Liver (tissue), 9 donors: ENCODE measurements around the gene ODF2. TPM values are rescaled to one million over a fixed set of nuclear protein-coding genes. Genes with fewer than 3 reads are reported as not detected.

Experiments used
- DNase-seq: peaks from one replicate; pipeline ENCODE4 v3.0.0-alpha.2; 2017; ENCODE audit warnings: low spot score
- H3K27ac ChIP-seq, 2 donors: one replicate each; pipeline ENCODE4 v1.7.0; 2013; ENCODE audit warnings: inconsistent platforms in 2 of 2, low read length in 2 of 2, control low read depth in 1 of 2, low read depth in 1 of 2, mild to moderate bottlenecking in 1 of 2
- H3K27me3 ChIP-seq, 4 donors: one replicate each; pipeline versions ENCODE4 v1.6.1 to v1.7.0; 2013; ENCODE audit warnings: low read length in 3 of 4, inconsistent platforms in 1 of 4, mild to moderate bottlenecking in 1 of 4, moderate library complexity in 1 of 4; ENCODE audit not compliant: control insufficient read depth in 4 of 4, insufficient read depth in 4 of 4
- H3K36me3 ChIP-seq, 4 donors: one replicate each; pipeline versions ENCODE4 v1.6.1 to v1.7.0; 2013; ENCODE audit warnings: low read length in 3 of 4, mild to moderate bottlenecking in 3 of 4, low read depth in 1 of 4, moderate library complexity in 1 of 4; ENCODE audit not compliant: control insufficient read depth in 4 of 4, insufficient read depth in 3 of 4
- H3K4me1 ChIP-seq, 4 donors: one replicate each; pipeline versions ENCODE4 v1.6.1 to v1.7.0; 2013; ENCODE audit warnings: low read length in 3 of 4, mild to moderate bottlenecking in 3 of 4, moderate library complexity in 1 of 4; ENCODE audit not compliant: control insufficient read depth in 4 of 4, insufficient read depth in 4 of 4
- H3K4me3 ChIP-seq, 3 donors: one replicate each; pipeline versions ENCODE4 v1.6.1 to v1.7.0; 2013; ENCODE audit warnings: low read length in 3 of 3, control low read depth in 1 of 3, low read depth in 1 of 3, mild to moderate bottlenecking in 1 of 3
- H3K9ac ChIP-seq, 2 donors: one replicate each; pipeline ENCODE4 v1.7.0; 2013; ENCODE audit warnings: low read length in 2 of 2, mild to moderate bottlenecking in 2 of 2, moderate library complexity in 2 of 2, control low read depth in 1 of 2, low read depth in 1 of 2
- H3K9me3 ChIP-seq, 4 donors: one replicate each; pipeline versions ENCODE4 v1.6.1 to v1.7.0; 2013; ENCODE audit warnings: low read length in 3 of 4; ENCODE audit not compliant: control insufficient read depth in 4 of 4
- CTCF ChIP-seq: fragments of 150-350 bp; IDR thresholded peaks from 2 replicates; pipeline ENCODE4 v1.5.1; 2017; ENCODE audit warnings: improper control_type of control experiment, low read depth, low read length; ENCODE audit not compliant: missing input control
- FOXA1 ChIP-seq: IDR thresholded peaks from 2 replicates; pipeline ENCODE4 v1.6.1; 2016; ENCODE audit warnings: antibody characterized with exemption
- FOXA2 ChIP-seq: IDR thresholded peaks from 2 replicates; pipeline ENCODE4 v1.6.1; 2016; ENCODE audit warnings: antibody characterized with exemption
- GABPA ChIP-seq, 2 donors: IDR thresholded peaks in 1 of 2; conservative IDR thresholded peaks in 1 of 2; 2 replicates each; pipeline ENCODE4 v1.6.1; 2016; ENCODE audit warnings: antibody characterized with exemption in 2 of 2, mild to moderate bottlenecking in 1 of 2, moderate library complexity in 1 of 2
- HNF4A ChIP-seq, 2 donors: conservative IDR thresholded peaks; 2 replicates each; pipeline ENCODE4 v1.6.1; 2016; ENCODE audit warnings: antibody characterized with exemption in 2 of 2, mild to moderate bottlenecking in 2 of 2
- HNF4G ChIP-seq: IDR thresholded peaks from 2 replicates; pipeline ENCODE4 v1.6.1; 2016; ENCODE audit warnings: antibody characterized with exemption
- NR2F2 ChIP-seq: IDR thresholded peaks from 2 replicates; pipeline ENCODE4 v1.6.1; 2016; ENCODE audit warnings: antibody characterized with exemption
- RAD21 ChIP-seq, 2 donors: IDR thresholded peaks; 2 replicates each; pipeline ENCODE4 v1.6.1; 2016; ENCODE audit warnings: antibody characterized with exemption in 2 of 2, mild to moderate bottlenecking in 2 of 2
- RXRA ChIP-seq, 2 donors: IDR thresholded peaks; 2 replicates each; pipeline ENCODE4 v1.6.1; 2017 to 2018; ENCODE audit warnings: antibody characterized with exemption in 2 of 2, mild to moderate bottlenecking in 1 of 2
- SP1 ChIP-seq: IDR thresholded peaks from 2 replicates; pipeline ENCODE4 v1.6.1; 2018; ENCODE audit warnings: antibody characterized with exemption, mild to moderate bottlenecking
- YY1 ChIP-seq: IDR thresholded peaks from 2 replicates; pipeline ENCODE4 v1.6.1; 2016; ENCODE audit warnings: antibody characterized with exemption, mild to moderate bottlenecking
- ZBTB33 ChIP-seq: IDR thresholded peaks from 2 replicates; pipeline ENCODE4 v1.6.1; 2016; ENCODE audit warnings: antibody characterized with exemption
- WGBS: extraction: QIAGEN DNeasy Blood & Tissue Kit; methylation state at CpG from one replicate; pipeline ENCODE4 v1.1.7; 2013; 5-methylcytosine and 5-hydroxymethylcytosine counted together
- polyA plus RNA-seq, 2 donors: library from polyadenylated mRNA; stranded (reverse) in 1 of 2; unstranded in 1 of 2; fragments of 200-250 nt in 1 of 2; fragments of >200 nt in 1 of 2; fragmentation: Nextera tagmentation in 1 of 2; extraction: Ambion mirVana in 1 of 2; gene quantifications; one replicate each; pipeline versions ENCODE4 v1.2.1 to v1.2.3, GENCODE V29; 2013 to 2015
- total RNA-seq, 2 donors: library from RNA; depleted of rRNA; stranded (reverse); fragments of >200 nt; gene quantifications; one replicate each; pipeline ENCODE4 v1.2.3, GENCODE V29; 2014
- donor health status: healthy.
- donor health status: healthy.
- donor health status: healthy.
- donor health status: healthy.
- donor health status: healthy.

Gene ODF2
- total and polyA plus RNA-seq, 4 donors = 5.7 to 21.8 (median 16.7) TPM

GRCh38 chr9:128420060-128420650 is 35.7 kb upstream of the ODF2 start:
- TF ChIP-seq FOXA2 = no peak
- no peak for TF ChIP-seq ZBTB33
- peak; percentile 52 for TF ChIP-seq CTCF
- TF ChIP-seq FOXA1 = no peak
- TF ChIP-seq HNF4G = no peak
- no peak for TF ChIP-seq GABPA (IDR thresholded peaks at IDR 0.05 in 1 of 2, conservative IDR thresholded peaks at IDR 0.05 in 1 of 2)
- no peak for TF ChIP-seq YY1
- TF ChIP-seq NR2F2 = no peak
- peak; percentile 26 to 54 for TF ChIP-seq RAD21 (IDR thresholded peaks at IDR 0.05)
- H3K4me1 ChIP-seq = peaks cover 2 to 23% (median 12%) of the 10 kb centered on the region in 4 donors
- no peaks in the 10 kb centered on the region for H3K9me3 ChIP-seq
- H3K36me3 ChIP-seq = no peaks in the 10 kb centered on the region
- H3K4me3 ChIP-seq = peak overlapping the region; percentile 36 to 91 (median 69)
- DNase-seq = peak; percentile 69
- no peak overlapping the region for H3K9ac ChIP-seq
- no peak overlapping the region for H3K27ac ChIP-seq
- H3K27me3 ChIP-seq = peaks cover 0 to 7% (median 3%) of the 10 kb centered on the region in 4 donors
- under 1% methylated on average over 59 of the region's 59 CpGs for WGBS

- H3K36me3 ChIP-seq = no peaks in the 10 kb centered on the region
- H3K27me3 ChIP-seq = peaks cover 0 to 6% (median 2%) of the 10 kb centered on the region in 4 donors
- TF ChIP-seq YY1 = no peak
- TF ChIP-seq RXRA (IDR thresholded peaks at IDR 0.05) = no peak
- TF ChIP-seq HNF4A (conservative IDR thresholded peaks at IDR 0.05) = no peak
- TF ChIP-seq SP1 = no peak
- no peak for TF ChIP-seq CTCF
- H3K9me3 ChIP-seq = no peaks in the 10 kb centered on the region
- H3K4me3 ChIP-seq = peak within 1 kb of the TSS; percentile 46 to 91 (median 69)
- H3K9ac ChIP-seq = no peak within 1 kb of the TSS
- no peak within 1 kb of the TSS for H3K27ac ChIP-seq
- peak; percentile 61 for DNase-seq
- H3K4me1 ChIP-seq = peaks cover 2 to 23% (median 12%) of the 10 kb centered on the region in 4 donors
- 4% methylated on average over 59 of the region's 59 CpGs for WGBS
Measured at GRCh38 chr9:128420651-128421481, 34.9 kb upstream of the ODF2 start, which contains the start of gene CERCAM. TSS of gene CERCAM (plus strand) at chr9:128420857. CDS start at chr9:128420878, 21 bp downstream.
